GM21619 (cell line): ENCODE results near the gene PAX5.

Experiments
- ATAC-seq: cut with Tn5 transposase; IDR thresholded peaks from one replicate; pipeline ENCODE4 v1.9.1; 2021; ENCODE audit not compliant: unreplicated experiment

Gene PAX5

GRCh38 chr9:36935332-36935731, 98.7 kb downstream of the PAX5 start:
- peak; percentile 34 for ATAC-seq

GRCh38 chr9:36934478-36935065, 99.5 kb downstream of the PAX5 start:
- ATAC-seq = no peak

GRCh38 chr9:36933676-36934215, 100.3 kb downstream of the PAX5 start:
- no peak for ATAC-seq

- no peak for ATAC-seq
Measured at GRCh38 chr9:36932198-36932597, 101.9 kb downstream of the PAX5 start.

DNA sequence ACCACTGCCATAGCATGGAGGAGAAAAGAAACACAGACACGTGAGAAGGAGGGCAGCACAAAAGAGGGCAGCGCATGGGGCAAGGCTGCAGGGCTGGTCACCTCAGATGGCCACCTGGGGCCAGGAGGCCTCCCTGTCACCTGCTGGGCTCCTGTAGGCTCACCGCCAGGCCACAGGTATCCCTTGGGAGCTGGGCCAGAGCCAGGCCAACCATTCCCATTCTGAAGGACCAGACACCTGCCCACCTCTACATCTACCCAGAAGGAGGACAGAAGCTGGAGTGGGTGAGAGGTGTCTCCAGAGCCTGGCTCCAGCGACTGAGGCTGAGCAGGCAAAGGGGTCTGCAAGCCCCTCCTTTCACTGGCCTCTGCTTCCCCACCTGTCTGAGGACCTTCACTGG, 103.1 kb downstream of the PAX5 start:
- no peak for ATAC-seq

DNA sequence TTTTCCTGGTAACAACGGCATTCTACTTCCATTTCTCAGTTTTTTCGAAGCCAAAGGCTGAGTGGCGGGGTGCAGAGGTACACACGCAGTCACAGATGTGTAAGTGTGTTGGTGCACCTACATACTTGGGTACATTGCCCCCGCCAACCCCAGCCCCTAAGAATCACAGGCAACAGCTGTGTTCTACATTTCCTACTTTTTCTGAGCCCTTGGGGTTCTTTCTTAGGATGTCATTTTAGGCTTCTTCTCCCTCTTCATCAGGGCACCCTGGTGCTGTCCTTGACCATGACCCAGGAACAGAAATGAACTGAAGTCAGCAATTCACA, 104.8 kb downstream of the PAX5 start:
- ATAC-seq = no peak

DNA sequence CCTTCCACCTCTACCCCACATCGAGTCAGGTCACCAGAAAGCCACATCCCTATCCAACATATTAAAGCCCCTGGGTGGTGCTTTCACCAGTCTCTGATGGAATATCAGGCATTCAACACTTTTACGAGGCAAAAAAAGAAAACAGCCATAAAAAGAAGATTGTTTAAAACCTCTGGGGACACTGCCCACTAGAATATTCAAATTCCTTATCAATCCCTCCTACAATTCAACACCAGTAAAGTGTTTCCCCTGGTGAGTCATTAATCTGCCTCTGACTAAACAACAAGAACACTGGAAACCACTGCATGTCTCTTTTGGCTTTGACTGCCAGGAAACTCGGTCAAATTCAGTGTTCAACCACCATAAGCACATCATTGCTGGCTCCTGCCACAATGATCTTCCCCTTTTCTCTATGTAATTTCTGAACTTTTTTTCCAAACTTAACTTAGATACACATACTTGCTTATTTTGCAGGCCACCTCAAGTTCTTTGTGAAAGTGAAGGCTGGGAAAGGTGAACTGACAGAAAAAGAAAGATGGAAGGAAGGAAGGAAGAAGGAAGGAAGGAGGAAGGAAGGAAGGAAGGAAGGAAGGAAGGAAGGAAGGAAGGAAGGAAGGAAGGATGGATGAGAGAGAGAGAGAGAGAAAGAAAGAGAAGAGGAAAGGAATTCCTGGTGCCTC, 105.3 kb downstream of the PAX5 start:
- ATAC-seq = peak; percentile 57

DNA sequence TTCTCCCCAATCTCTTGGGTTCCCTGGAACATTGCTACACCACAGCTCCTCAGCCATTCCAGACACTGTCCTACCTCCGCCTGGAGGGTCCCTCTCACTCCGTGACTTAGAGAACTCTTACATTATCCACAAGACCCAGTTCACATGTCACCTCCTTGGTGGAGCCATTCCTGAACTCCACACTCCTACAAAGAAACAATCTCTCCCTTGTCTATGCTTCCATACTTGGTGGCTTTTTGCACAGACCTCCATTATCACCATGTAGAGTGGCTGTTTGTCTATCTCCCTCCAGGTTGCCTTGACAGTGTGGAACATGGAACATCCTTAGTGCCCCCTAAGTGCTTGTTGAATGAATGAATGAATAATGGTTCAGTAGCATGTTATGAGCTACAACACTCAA, 105.9 kb downstream of the PAX5 start:
- no peak for ATAC-seq

DNA sequence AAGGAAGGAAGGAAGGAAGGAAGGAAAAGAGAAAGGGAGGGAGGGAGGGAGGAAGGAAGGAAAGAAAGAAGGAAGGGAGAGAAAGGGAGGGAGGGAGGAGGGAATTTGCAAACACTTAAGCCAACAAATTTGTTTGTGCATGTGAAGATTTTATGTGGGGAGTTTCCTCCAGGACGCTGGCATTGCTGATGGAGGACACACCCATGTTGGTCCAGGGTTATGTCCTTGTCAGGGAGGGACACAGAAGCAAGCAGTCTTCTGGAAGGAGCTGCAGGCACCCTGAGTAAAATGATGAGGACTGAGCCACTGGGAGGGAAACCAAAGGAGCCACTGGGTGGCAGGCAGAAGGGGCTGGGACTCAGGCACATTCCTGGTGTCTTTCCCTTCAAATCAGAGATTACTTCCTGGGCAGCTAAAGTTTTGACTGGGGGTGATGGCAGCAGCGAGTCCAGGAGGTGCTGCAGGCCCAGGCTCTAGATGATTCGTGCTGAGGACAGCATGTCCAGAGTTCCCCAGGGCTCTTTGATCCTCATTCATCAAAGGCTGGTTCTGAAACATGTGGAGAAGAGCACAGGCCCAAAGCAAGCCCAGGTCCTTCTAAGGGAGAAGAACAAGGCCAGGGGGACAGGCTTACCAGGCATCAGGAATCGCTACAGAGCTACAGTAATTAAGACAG, 109.2 kb downstream of the PAX5 start:
- ATAC-seq = no peak

GRCh38 chr9:36924071-36924470, 110.0 kb downstream of the PAX5 start:
- ATAC-seq = peak; percentile 53

- ATAC-seq = no peak
Measured at GRCh38 chr9:36923025-36923625, 110.9 kb downstream of the PAX5 start.

DNA sequence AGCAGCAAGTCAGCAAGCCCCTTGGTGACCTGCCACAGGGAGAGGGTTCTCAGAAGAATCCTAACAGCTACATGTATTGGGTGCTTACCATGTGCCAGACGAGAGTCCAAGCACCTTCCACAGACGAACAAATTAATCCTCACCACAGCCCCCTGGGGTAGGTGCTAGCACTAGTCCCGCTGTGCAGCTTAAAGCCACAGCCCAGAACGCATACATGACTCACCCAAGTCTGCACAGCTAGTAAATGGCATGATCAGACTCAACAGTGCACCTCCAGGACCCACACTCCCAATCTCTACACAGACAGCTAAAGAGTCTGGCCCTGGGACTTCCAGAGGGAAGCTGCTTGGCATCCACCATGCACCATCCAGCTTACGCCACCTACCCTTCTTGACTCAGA, 111.5 kb downstream of the PAX5 start:
- ATAC-seq = no peak

GRCh38 chr9:36914212-36914577, 119.9 kb downstream of the PAX5 start:
- ATAC-seq = no peak

DNA sequence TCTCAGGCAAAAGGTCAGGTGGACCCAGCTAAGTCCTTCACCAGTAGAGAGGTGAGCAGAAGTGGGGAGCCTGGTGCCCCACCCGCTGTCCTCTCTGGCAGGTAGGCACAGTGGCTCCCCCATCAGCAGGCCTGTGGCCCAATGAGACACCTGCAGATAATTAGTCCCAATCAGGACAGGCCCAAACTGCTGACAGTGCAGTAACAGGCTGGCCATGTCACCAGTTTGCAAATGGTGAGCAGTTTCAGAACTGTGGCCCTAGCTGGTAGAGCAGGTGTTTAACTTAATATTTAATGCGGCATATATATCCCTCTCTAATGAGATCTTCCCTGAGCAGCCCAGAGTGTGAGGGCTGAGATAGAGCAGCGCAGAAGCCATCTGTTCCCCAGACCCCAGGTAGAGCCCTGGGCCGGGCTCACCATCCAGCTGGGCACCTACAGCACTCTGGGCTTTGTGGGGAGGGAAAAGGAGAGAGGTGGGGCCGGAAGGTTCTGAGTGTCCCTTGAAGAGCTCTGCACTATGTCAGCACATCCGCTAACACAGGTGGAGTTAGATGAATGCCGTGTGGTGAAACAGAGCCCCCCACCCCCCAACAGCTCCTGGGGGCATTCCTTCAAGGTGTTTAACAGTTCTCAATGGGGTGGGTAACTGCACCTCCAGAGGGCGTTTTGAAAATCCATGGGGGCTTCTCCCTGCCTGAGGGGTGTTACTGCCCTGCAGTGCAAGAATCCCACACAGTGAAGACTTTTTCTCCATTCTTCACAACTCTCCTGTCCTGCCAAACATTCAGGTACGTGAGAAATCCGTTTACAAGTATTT, 120.5 kb downstream of the PAX5 start:
- ATAC-seq = no peak

GRCh38 chr9:36912620-36913019, 121.4 kb downstream of the PAX5 start:
- ATAC-seq = no peak

DNA sequence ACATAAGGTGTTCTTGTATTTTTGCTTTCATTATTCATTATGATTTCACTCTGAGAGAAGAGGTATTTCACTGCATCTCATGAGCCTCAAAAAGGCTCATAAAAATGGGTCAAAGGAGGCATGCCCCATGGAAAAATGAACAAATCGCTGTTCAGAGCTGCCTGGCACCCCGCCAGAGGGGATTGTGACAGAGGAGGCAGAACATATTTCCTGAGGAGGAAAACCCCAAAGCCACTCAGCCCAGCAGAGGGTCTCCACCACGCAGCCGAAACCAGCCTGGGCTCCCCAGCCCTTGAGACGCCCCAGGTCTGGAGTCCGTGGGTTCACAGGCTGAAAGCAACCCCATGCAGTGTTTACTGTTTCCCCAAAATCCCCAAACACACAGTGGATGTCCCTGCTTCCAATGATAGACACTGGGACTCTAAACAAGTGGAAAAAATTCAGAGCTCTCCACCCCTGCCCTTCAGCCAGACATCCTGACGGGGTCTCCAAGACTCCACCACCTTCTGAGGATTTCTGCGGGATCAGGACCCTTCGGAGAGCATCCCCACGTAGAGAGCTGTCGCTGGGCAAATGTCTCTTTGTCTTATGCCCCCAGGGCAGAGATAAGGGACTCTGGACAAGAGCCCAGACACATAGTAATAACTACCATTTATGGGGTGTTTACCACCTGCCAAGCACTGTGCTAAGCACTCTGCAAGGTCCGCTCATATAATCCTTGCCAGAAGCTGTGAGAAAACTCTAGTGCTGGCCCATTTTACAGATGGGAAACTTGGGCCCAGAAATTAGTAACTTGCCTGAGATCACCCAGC, 122.3 kb downstream of the PAX5 start:
- ATAC-seq = no peak

DNA sequence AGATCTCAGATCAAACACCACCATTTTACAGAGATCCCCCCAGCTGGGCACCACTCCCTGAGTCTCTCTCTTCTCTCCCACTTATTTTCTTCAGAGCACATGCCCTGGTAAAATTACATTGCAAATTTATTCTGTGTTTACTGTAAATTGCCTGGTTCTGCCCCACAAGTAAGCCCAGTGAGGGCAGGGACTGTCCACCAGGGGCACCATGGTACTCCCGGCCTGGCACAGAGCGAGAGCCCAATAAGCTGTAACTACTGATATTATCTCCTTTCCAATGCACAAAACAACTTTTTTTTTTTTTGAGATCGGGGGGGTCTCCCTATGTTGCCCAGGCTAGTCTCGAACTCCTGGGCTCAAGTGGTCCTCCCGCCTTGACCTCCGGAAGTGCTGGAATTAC, 123.0 kb downstream of the PAX5 start:
- no peak for ATAC-seq

DNA sequence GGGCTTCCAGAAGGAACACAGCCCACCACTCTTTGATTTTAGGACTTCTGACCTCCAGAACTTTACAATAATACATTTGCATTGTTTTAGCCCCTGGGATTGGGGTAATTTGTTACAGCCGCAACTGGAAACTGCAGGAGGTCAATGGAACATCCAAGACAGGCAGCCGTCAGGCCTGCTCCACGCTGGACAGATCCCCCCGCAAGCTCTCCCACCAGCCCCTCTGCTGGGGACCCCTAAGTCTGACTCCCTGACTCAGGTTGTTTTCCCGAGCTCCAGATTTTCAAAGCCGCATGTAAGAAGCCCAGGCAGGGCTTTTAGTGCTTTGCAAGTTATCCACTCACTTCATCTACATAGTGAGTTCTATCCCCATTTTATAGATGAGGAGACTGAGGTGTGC, 127.6 kb downstream of the PAX5 start:
- no peak for ATAC-seq

- ATAC-seq = no peak
Measured at GRCh38 chr9:36905101-36906066, 128.7 kb downstream of the PAX5 start.
